GM12865 (cell line): Measurements from ENCODE around the gene ANKRD39.

ENCODE experiments used
- DNase-seq: peaks from one replicate; pipeline ENCODE4 v3.0.0; 2010; ENCODE audit warnings: low read depth
- H3K4me3 ChIP-seq: 2 replicates; pipeline ENCODE4 v1.5.1; 2011; ENCODE audit warnings: mild to moderate bottlenecking, low read depth, low read length, control low read depth
- CTCF ChIP-seq: IDR thresholded peaks from 2 replicates; pipeline ENCODE4 v1.5.1; 2011; ENCODE audit warnings: low read length, control low read depth, low read depth, inconsistent platforms; ENCODE audit not compliant: insufficient read depth; ENCODE audit errors: missing control alignments

Gene ANKRD39

GRCh38 chr2:96887493-96888012 is 29.7 kb upstream of the ANKRD39 start:
- no peak for TF ChIP-seq CTCF
- DNase-seq: no peak

GRCh38 chr2:96885432-96886347 is 27.9 kb upstream of the ANKRD39 start:
- no peak for TF ChIP-seq CTCF
- no peak for DNase-seq
- no peak overlapping the region for H3K4me3 ChIP-seq

More at GRCh38 chr2:96887493-96888012, 29.7 kb upstream of the ANKRD39 start:
- H3K4me3 ChIP-seq: no peak overlapping the region

- no peak overlapping the region for H3K4me3 ChIP-seq
- no peak for TF ChIP-seq CTCF
- DNase-seq: no peak
Measured at GRCh38 chr2:96884299-96885094, 26.7 kb upstream of the ANKRD39 start.

GRCh38 chr2:96883306-96883705 is 25.5 kb upstream of the ANKRD39 start:
- no peak for DNase-seq
- H3K4me3 ChIP-seq: no peak overlapping the region
- no peak for TF ChIP-seq CTCF

- no peak for TF ChIP-seq CTCF
- no peak overlapping the region for H3K4me3 ChIP-seq
- DNase-seq: no peak
Measured at GRCh38 chr2:96882906-96883305, 25.1 kb upstream of the ANKRD39 start.

GRCh38 chr2:96882230-96882629 is 24.4 kb upstream of the ANKRD39 start:
- DNase-seq: no peak
- no peak overlapping the region for H3K4me3 ChIP-seq
- no peak for TF ChIP-seq CTCF
